HepG2 (cell line): ENCODE measurements around the gene QRICH2. TPM values are rescaled to one million over a fixed set of nuclear protein-coding genes. Genes with fewer than 3 reads are reported as not detected.
A peak's percentile ranks its signal among the peaks of the same experiment; 100 is the strongest.

Source experiments
- CSRNP2 ChIP-seq: sonication (generic); formaldehyde crosslinking; conservative IDR thresholded peaks from 2 replicates; pipeline ENCODE4 v1.8.0; 2022; ENCODE audit warnings: low read depth, missing genetic modification reagents
- JUNB ChIP-seq: sonication (generic); formaldehyde crosslinking; IDR thresholded peaks from 2 replicates; pipeline ENCODE4 v1.8.0; 2022; ENCODE audit warnings: missing genetic modification reagents, mild to moderate bottlenecking, borderline replicate concordance
- NCOA2 ChIP-seq: sonication (generic); formaldehyde crosslinking; IDR thresholded peaks from 2 replicates; pipeline ENCODE4 v1.8.0; 2022; ENCODE audit warnings: inconsistent platforms
- NFIB ChIP-seq: sonication (generic); formaldehyde crosslinking; IDR thresholded peaks from 2 replicates; pipeline ENCODE4 v1.9.0; 2021; ENCODE audit warnings: missing genetic modification reagents, mild to moderate bottlenecking, borderline replicate concordance
- NPAS2 ChIP-seq: sonication (generic); formaldehyde crosslinking; IDR thresholded peaks from 2 replicates; pipeline ENCODE4 v1.8.0; 2022; ENCODE audit warnings: mild to moderate bottlenecking, missing genetic modification reagents, borderline replicate concordance
- PREB ChIP-seq: sonication (generic); formaldehyde crosslinking; IDR thresholded peaks from 2 replicates; pipeline ENCODE4 v1.4.0; 2020; ENCODE audit warnings: missing genetic modification reagents
- PRPF4 ChIP-seq: fragments of 200-400 bp; formaldehyde crosslinking; IDR thresholded peaks from 2 replicates; pipeline ENCODE4 v1.6.1; 2016; ENCODE audit warnings: low read length, low read depth; ENCODE audit not compliant: poor library complexity, severe bottlenecking
- ZBTB8A ChIP-seq: sonication (generic); formaldehyde crosslinking; IDR thresholded peaks from 2 replicates; pipeline ENCODE4 v1.4.0; 2020; ENCODE audit warnings: mild to moderate bottlenecking, low read depth, missing genetic modification reagents, borderline replicate concordance
- ZFP62 ChIP-seq: sonication (generic); formaldehyde crosslinking; IDR thresholded peaks from 2 replicates; pipeline ENCODE4 v1.4.0; 2020; ENCODE audit warnings: missing genetic modification reagents
- ZHX2 ChIP-seq, 2 experiments: sonication (generic) in 1 of 2; formaldehyde crosslinking in 1 of 2; IDR thresholded peaks; 2 replicates each; pipeline versions ENCODE4 v1.6.1 to v1.9.0; 2014 to 2022; ENCODE audit warnings: antibody characterized with exemption in 1 of 2, borderline replicate concordance in 1 of 2, inconsistent platforms in 1 of 2, low read depth in 1 of 2, missing genetic modification reagents in 1 of 2
- ZMAT5 ChIP-seq: sonication (generic); formaldehyde crosslinking; IDR thresholded peaks from 2 replicates; pipeline ENCODE4 v1.5.0; 2020; ENCODE audit warnings: mild to moderate bottlenecking, low read depth, missing genetic modification reagents, borderline replicate concordance
- ZNF17 ChIP-seq: sonication (generic); formaldehyde crosslinking; IDR thresholded peaks from 2 replicates; pipeline ENCODE4 v1.5.0; 2020; ENCODE audit warnings: mild to moderate bottlenecking, missing genetic modification reagents
- ZNF367 ChIP-seq: sonication (generic); formaldehyde crosslinking; IDR thresholded peaks from 2 replicates; pipeline ENCODE4 v1.4.0; 2020; ENCODE audit warnings: missing genetic modification reagents, borderline replicate concordance
- ZNF605 ChIP-seq: sonication (generic); formaldehyde crosslinking; IDR thresholded peaks from 2 replicates; pipeline ENCODE4 v1.8.0; 2022; ENCODE audit warnings: mild to moderate bottlenecking, missing genetic modification reagents
- ZNF616 ChIP-seq: sonication (generic); formaldehyde crosslinking; IDR thresholded peaks from 2 replicates; pipeline ENCODE4 v1.5.0; 2020; ENCODE audit warnings: low read depth, mild to moderate bottlenecking, missing genetic modification reagents
- polyA plus RNA-seq, 8 experiments: library from polyadenylated mRNA; depleted of rRNA in 3 of 8; stranded (reverse) in 7 of 8; unstranded in 1 of 8; fragments of >200 nt; fragmentation: Illumina TruSeq in 4 of 8; extraction: Trizol in 4 of 8; gene quantifications; 2 replicates each; pipeline versions ENCODE4 v1.2.1 to v1.2.3, GENCODE V29; 2011 to 2016; ENCODE audit warnings: low read depth in 4 of 8, missing spikeins in 1 of 8, mixed read lengths in 1 of 8; ENCODE audit not compliant: insufficient read depth in 1 of 8
- total RNA-seq, 5 experiments: library from RNA; depleted of rRNA; stranded (reverse); fragments of >200 nt; fragmentation: Illumina TruSeq; extraction: Trizol; gene quantifications; 2 replicates each; pipeline ENCODE4 v1.2.3, GENCODE V29; 2016; ENCODE audit warnings: low read depth in 1 of 5

The QRICH2 gene
- total and polyA plus RNA-seq, 2 of the 13 experiments (the other 11 are each of a cell fraction or from before 2014, with no cell fraction given) = 3.7 to 5.7 TPM

GRCh38 chr17:76265624-76266243, 42.3 kb downstream of the QRICH2 start (continued):
- TF ChIP-seq ZBTB8A (CRISPR knock-in tag) (peak; percentile 30; the same call in 1 of the 2 replicates), PRPF4 (no peak), NPAS2 (CRISPR knock-in tag) (no peak), ZNF367 (CRISPR knock-in tag) (no peak), ZNF605 (CRISPR knock-in tag) (no peak), ZNF616 (CRISPR knock-in tag) (0 out of 2 replicates have a peak, but pooled peaks have one; percentile 56), ZMAT5 (no peak), JUNB (CRISPR knock-in tag) (no peak), ZFP62 (no peak), PREB (CRISPR knock-in tag) (no peak), ZHX2 (IDR thresholded peaks at IDR 0.05; ENCODE audit: low read depth) (peak; percentile 86; the same call in 1 of the 2 replicates), ZHX2 (CRISPR knock-in tag; IDR thresholded peaks at IDR 0.05; ENCODE audit: borderline replicate concordance) (no peak), NCOA2 (CRISPR knock-in tag) (no peak), ZNF17 (CRISPR knock-in tag) (no peak), NFIB (CRISPR knock-in tag) (no peak), CSRNP2 (CRISPR knock-in tag) (no peak)
